Transverse colon (tissue), 4 donors: ENCODE results near the gene C1QL1. TPM values are rescaled to one million over a fixed set of nuclear protein-coding genes. Genes with fewer than 3 reads are reported as not detected.

Experiments
- DNase-seq: peaks from one replicate; pipeline ENCODE4 v3.0.0-alpha.2; 2019
- H3K27ac ChIP-seq, 4 donors: fragments of 200-600 bp; sonication (generic); 2 replicates each; pipeline ENCODE4 v1.5.1; 2016 to 2018; ENCODE audit warnings: inconsistent platforms in 4 of 4
- H3K27me3 ChIP-seq: fragments of 200-600 bp; sonication (generic); 2 replicates; pipeline ENCODE4 v1.5.1; 2017; ENCODE audit warnings: inconsistent platforms
- H3K36me3 ChIP-seq, 4 donors: fragments of 200-600 bp; sonication (generic); 2 replicates each; pipeline ENCODE4 v1.5.1; 2017 to 2019; ENCODE audit warnings: inconsistent platforms in 4 of 4
- H3K4me1 ChIP-seq, 4 donors: fragments of 200-600 bp; sonication (generic); 2 replicates each; pipeline ENCODE4 v1.5.1; 2017 to 2020; ENCODE audit warnings: inconsistent platforms in 4 of 4
- H3K4me3 ChIP-seq, 4 donors: fragments of 200-600 bp; sonication (generic); 1 replicate in 1 of 4; 2 replicates in 3 of 4; pipeline versions ENCODE4 v1.5.1 to v1.6.1; 2017 to 2019; ENCODE audit warnings: inconsistent platforms in 4 of 4
- H3K9me3 ChIP-seq, 2 donors: fragments of 200-600 bp; sonication (generic); 2 replicates each; pipeline ENCODE4 v1.5.1; 2017 to 2019; ENCODE audit warnings: inconsistent platforms in 2 of 2
- CTCF ChIP-seq, 5 experiments: fragments of 200-600 bp in 3 of 5; fragments of 450-650 bp in 2 of 5; sonication (generic) in 3 of 5; IDR thresholded peaks; 1 replicate in 2 of 5; 2 replicates in 3 of 5; pipeline ENCODE4 v1.5.1; 2016 to 2017; ENCODE audit warnings: antibody characterized with exemption in 5 of 5, inconsistent platforms in 3 of 5, mild to moderate bottlenecking in 2 of 5, moderate library complexity in 1 of 5
- EP300 ChIP-seq: sonication (generic); formaldehyde crosslinking; IDR thresholded peaks from one replicate; pipeline ENCODE4 v1.6.1; 2017; ENCODE audit warnings: antibody characterized with exemption, low read depth
- POLR2A ChIP-seq: fragments of 450-650 bp; IDR thresholded peaks from one replicate; pipeline ENCODE4 v1.6.1; 2016; ENCODE audit warnings: antibody characterized with exemption, mild to moderate bottlenecking, moderate library complexity
- POLR2AphosphoS5 ChIP-seq, 3 donors: sonication (generic); formaldehyde crosslinking; IDR thresholded peaks; one replicate each; pipeline ENCODE4 v1.6.1; 2016; ENCODE audit warnings: antibody characterized with exemption in 3 of 3
- WGBS, 2 donors: methylation state at CpG; one replicate each; pipeline ENCODE4 v1.1.5; 2018; ENCODE audit warnings: low coverage in 1 of 2; 5-methylcytosine and 5-hydroxymethylcytosine counted together
- in situ Hi-C, 4 donors: fragments of 200-750 bp; cut with MboI; loops; one replicate each; pipeline versions ENCODE4 v1.15.0 to v1.15.1; 2017; ENCODE audit warnings: low sequenced_read_pairs in 3 of 4, low pct_ligation_motif_present in 1 of 4, low pct_unique_long_range_greater_than_20kb in 1 of 4
- intact Hi-C: fragments of 100-400 bp; cut with DNase I; formaldehyde crosslinking; loops from one replicate; pipeline ENCODE4 v1.15.1; 2023; ENCODE audit warnings: low total_unique reads
- total RNA-seq, 4 donors: library from RNA; depleted of rRNA; stranded (reverse); fragments of >200 nt; gene quantifications; one replicate each; pipeline ENCODE4 v1.1.0, GENCODE V29; 2016

Gene C1QL1
- total RNA-seq, 4 donors from 2014 or later = 0.55 to 6.8 (median 1.1) TPM; not detected in 1

DNA sequence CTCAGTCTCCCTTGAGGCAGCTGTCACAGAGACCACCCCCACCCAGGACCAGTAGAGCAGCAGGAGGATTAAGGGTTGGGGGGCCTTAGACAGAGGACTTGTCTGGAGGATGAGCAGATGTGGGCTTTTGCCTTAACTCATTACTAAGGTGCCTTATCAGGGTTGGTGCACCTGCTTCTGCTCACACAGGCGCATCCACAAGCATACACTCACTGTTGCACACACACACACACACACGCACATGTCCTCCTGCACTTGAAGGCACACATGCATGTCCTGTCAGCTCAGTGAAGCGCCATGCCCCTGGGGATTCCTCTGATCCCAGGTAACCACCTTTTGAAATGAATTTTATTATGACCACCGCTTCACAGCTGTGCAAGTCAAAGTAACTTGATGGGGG, 54.0 kb downstream of the C1QL1 start:
- Histone ChIP-seq H3K4me3 (no peak overlapping the region), H3K27me3 (peaks cover 21% of the 10 kb centered on the region), H3K36me3 (no peaks in the 10 kb centered on the region), H3K4me1 (peaks cover 5 to 15% (median 8%) of the 10 kb centered on the region in 4 donors), H3K9me3 (no peaks in the 10 kb centered on the region), H3K27ac (no peak overlapping the region)
- intact Hi-C loops = no loop called here
- DNase-seq = no peak
- WGBS, 2 donors = 84% methylated on average over 4 of the region's 4 CpGs; no CpG with 5 or more reads in 1 of the 2 donors
- in situ Hi-C loops = loop anchor here in 2 of 4 donors (10.0 kb wide), 2 partner anchors 181 to 191 kb away; no protein-coding TSS in a partner anchor
- TF ChIP-seq CTCF (IDR thresholded peaks at IDR 0.05) (no peak), EP300 (no peak), POLR2A (no peak), POLR2AphosphoS5 (IDR thresholded peaks at IDR 0.05) (no peak)

DNA sequence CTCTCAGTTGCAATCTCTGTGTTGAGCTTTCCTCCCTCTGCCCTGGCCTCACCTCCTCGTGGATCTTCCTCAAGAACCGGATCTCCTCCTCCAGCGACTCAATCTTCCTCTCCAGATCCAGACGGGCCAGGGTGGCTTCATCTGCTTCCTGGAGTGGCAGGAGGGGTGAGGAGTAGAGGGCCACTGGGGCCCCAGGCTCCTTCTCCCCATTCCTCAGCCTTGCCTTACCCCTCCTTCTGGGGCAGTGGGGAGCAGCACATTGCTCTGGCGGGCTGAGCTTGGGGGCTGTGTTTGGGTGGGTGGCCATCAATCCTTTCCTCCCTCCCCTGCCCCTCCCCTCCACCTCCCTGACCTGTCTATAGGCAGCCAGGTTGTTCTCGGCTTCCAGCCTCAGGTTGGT, 54.4 kb downstream of the C1QL1 start:
- in situ Hi-C loops (loop anchor here in 2 of 4 donors (10.0 kb wide), 2 partner anchors 181 to 191 kb away; no protein-coding TSS in a partner anchor), intact Hi-C loops (no loop called here)
- 55% methylated on average over 6 of the region's 6 CpGs; no CpG with 5 or more reads in 1 of the 2 donors for WGBS, 2 donors
- no peak for DNase-seq
- H3K4me1 ChIP-seq = peaks cover 5 to 15% (median 8%) of the 10 kb centered on the region in 4 donors
- no peak overlapping the region for H3K27ac ChIP-seq
- no peaks in the 10 kb centered on the region for H3K36me3 ChIP-seq
- H3K27me3 ChIP-seq = peaks cover 21% of the 10 kb centered on the region
- TF ChIP-seq POLR2AphosphoS5 (IDR thresholded peaks at IDR 0.05) = no peak
- TF ChIP-seq CTCF (IDR thresholded peaks at IDR 0.05) = no peak
- TF ChIP-seq POLR2A = no peak
- TF ChIP-seq EP300 = no peak
- no peak overlapping the region for H3K4me3 ChIP-seq
- H3K9me3 ChIP-seq = no peaks in the 10 kb centered on the region

- WGBS, 2 donors = 70 to 84% methylated on average over 2 to 14 of the region's 14 CpGs
- Histone ChIP-seq H3K27ac (no peak overlapping the region), H3K9me3 (no peaks in the 10 kb centered on the region), H3K4me1 (peaks cover 5 to 15% (median 8%) of the 10 kb centered on the region in 4 donors), H3K27me3 (peaks cover 21% of the 10 kb centered on the region), H3K36me3 (no peaks in the 10 kb centered on the region), H3K4me3 (no peak overlapping the region)
- intact Hi-C loops (no loop called here), in situ Hi-C loops (loop anchor here in 2 of 4 donors (10.0 kb wide), 2 partner anchors 182 to 192 kb away; no protein-coding TSS in a partner anchor)
- TF ChIP-seq CTCF (IDR thresholded peaks at IDR 0.05) = no peak
- no peak for TF ChIP-seq EP300
- no peak for TF ChIP-seq POLR2A
- DNase-seq = no peak
These were observed 55.1 kb downstream of the C1QL1 start for GRCh38 chr17:44912763-44913544.

GRCh38 chr17:44911133-44912001, 56.7 kb downstream of the C1QL1 start:
- Histone ChIP-seq H3K4me3 (peak overlapping the region in 3 of 4 donors; percentile 5 to 32 (median 32)), H3K36me3 (no peaks in the 10 kb centered on the region), H3K27ac (no peak overlapping the region), H3K27me3 (peaks cover 21% of the 10 kb centered on the region), H3K4me1 (peaks cover 5 to 9% (median 7%) of the 10 kb centered on the region in 4 donors), H3K9me3 (no peaks in the 10 kb centered on the region)
- peak; percentile 72 for DNase-seq
- 15% methylated on average over 53 of the region's 56 CpGs; no CpG with 5 or more reads in 1 of the 2 donors for WGBS, 2 donors
- in situ Hi-C loops (loop anchor here in 2 of 4 donors (10.0 kb wide), 2 partner anchors 183 to 193 kb away; no protein-coding TSS in a partner anchor), intact Hi-C loops (no loop called here)
- TF ChIP-seq EP300 (no peak), CTCF (IDR thresholded peaks at IDR 0.05) (peak in 4 of 5 experiments; percentile 39 to 45 (median 44)), POLR2A (no peak), POLR2AphosphoS5 (IDR thresholded peaks at IDR 0.05) (peak in 1 of 3 donors; percentile 40)
